Subcutaneous abdominal adipose tissue (tissue), 5 donors: ENCODE data around the gene RAB8B.

Source experiments
- H3K27ac ChIP-seq: one replicate; pipeline ENCODE4 v1.7.0; 2013; ENCODE audit warnings: low read depth, mild to moderate bottlenecking, inconsistent platforms, low read length, moderate library complexity
- H3K27me3 ChIP-seq, 5 donors: one replicate each; pipeline ENCODE4 v1.7.0; 2013; ENCODE audit warnings: low read length in 5 of 5, inconsistent platforms in 1 of 5; ENCODE audit not compliant: control insufficient read depth in 5 of 5, insufficient read depth in 4 of 5
- H3K36me3 ChIP-seq, 5 donors: one replicate each; pipeline ENCODE4 v1.7.0; 2013; ENCODE audit warnings: low read length in 5 of 5; ENCODE audit not compliant: control insufficient read depth in 5 of 5, insufficient read depth in 5 of 5
- H3K4me1 ChIP-seq, 5 donors: one replicate each; pipeline ENCODE4 v1.7.0; 2013; ENCODE audit warnings: low read length in 5 of 5, mild to moderate bottlenecking in 3 of 5, moderate library complexity in 1 of 5; ENCODE audit not compliant: control insufficient read depth in 5 of 5, insufficient read depth in 5 of 5
- H3K4me3 ChIP-seq, 5 donors: one replicate each; pipeline ENCODE4 v1.7.0; 2013; ENCODE audit warnings: low read length in 5 of 5, low read depth in 1 of 5
- H3K9ac ChIP-seq, 5 donors: one replicate each; pipeline ENCODE4 v1.7.0; 2013; ENCODE audit warnings: low read length in 5 of 5, mild to moderate bottlenecking in 4 of 5, moderate library complexity in 3 of 5
- H3K9me3 ChIP-seq, 5 donors: one replicate each; pipeline ENCODE4 v1.7.0; 2013; ENCODE audit warnings: low read length in 5 of 5; ENCODE audit not compliant: control insufficient read depth in 5 of 5
- donor health status: healthy.
- donor health status: healthy.
- donor health status: healthy.
- donor health status: healthy.
- donor health status: healthy.

The RAB8B gene

DNA sequence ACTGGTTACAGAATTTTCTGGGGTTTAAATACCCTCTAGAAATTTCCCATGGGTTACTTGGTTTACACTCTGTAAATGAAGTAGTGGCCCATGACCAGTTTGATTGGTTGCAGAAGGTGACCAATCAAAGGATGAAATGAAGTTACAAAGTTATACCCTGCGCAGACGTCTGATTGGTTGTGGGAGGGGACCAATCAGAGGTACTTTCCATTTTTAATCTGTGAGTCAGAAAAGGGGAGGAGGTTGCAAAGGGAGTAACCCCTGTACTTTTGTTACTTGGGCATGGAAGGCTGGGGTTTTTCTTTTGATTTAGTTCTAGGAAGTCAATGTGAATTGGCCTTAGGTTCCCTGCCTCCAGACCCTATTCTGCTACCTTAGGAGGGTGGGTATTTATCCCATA lies 69.3 kb downstream of the RAB8B start:
- Histone ChIP-seq H3K36me3 (peaks cover 7 to 31% (median 12%) of the 10 kb centered on the region in 5 donors), H3K4me3 (no peak overlapping the region), H3K4me1 (peaks cover 0 to 9% (median 0%) of the 10 kb centered on the region in 5 donors), H3K27me3 (no peaks in the 10 kb centered on the region), H3K9me3 (no peaks in the 10 kb centered on the region), H3K9ac (no peak overlapping the region), H3K27ac (no peak overlapping the region)

DNA sequence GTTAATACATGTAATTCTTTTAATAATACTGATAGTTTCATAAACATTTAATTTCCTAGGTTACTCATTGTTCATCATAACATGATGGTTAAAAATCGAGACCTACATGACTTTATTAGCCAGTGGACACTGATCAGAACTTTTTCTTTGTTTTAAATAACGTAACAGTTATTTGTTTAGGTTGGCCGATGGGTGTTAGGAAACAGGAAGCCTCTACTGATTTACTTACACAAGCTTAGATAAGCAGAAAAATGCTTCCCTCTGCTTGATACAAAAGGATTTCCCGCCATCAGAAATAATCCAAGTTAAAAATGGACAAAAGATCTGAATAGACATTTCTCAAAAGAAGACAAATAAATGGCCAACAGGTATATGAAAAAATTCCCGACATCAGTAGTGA lies 71.4 kb downstream of the RAB8B start:
- Histone ChIP-seq H3K27ac (no peak overlapping the region), H3K9ac (no peak overlapping the region), H3K36me3 (peaks cover 12 to 32% (median 19%) of the 10 kb centered on the region in 5 donors), H3K9me3 (no peaks in the 10 kb centered on the region), H3K4me1 (peaks cover 0 to 9% (median 0%) of the 10 kb centered on the region in 5 donors), H3K4me3 (no peak overlapping the region), H3K27me3 (no peaks in the 10 kb centered on the region)

DNA sequence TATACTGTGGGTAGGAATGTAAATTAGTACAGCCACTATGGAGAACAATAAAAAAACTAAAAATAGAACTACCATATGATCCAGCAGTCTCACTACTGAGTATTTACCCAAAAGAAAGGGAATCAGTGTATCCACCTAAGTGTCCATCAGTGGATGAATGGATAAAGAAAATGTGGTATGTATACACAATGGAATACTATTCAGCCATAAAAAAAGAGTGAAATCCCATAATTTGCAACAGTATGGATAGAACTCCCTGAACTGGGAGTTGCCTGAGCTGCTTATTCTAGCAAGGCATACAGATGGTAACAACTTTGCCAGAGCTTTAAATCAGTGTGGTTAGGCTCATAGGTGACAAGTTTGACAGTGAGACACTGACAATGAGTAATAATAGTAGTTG lies 71.9 kb downstream of the RAB8B start:
- Histone ChIP-seq H3K9me3 (no peaks in the 10 kb centered on the region), H3K27me3 (no peaks in the 10 kb centered on the region), H3K27ac (no peak overlapping the region), H3K9ac (no peak overlapping the region), H3K4me1 (peaks cover 0 to 4% (median 0%) of the 10 kb centered on the region in 5 donors), H3K36me3 (peaks cover 12 to 33% (median 19%) of the 10 kb centered on the region in 5 donors), H3K4me3 (no peak overlapping the region)

DNA sequence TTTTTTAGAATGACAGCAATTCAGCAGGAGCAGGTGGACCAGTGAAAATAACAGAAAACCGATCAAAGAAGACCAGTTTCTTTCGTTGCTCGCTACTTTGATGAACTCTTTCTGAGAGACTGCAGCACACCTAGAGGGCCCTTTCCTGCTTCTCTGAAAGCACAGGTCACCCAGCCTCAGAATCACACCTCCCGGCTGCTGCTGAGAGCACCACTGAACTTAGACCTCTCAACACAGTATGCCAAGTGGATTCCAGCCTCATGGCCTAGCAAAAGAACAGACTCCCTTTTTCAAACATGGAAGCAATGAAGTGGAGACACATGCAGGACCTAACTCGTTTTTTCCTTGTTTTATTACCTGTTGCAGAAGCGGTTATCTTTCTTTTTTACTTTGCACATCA lies 74.1 kb downstream of the RAB8B start:
- H3K36me3 ChIP-seq = peaks cover 12 to 35% (median 19%) of the 10 kb centered on the region in 5 donors
- no peak overlapping the region for H3K27ac ChIP-seq
- H3K9ac ChIP-seq = no peak overlapping the region
- H3K4me3 ChIP-seq = no peak overlapping the region
- no peaks in the 10 kb centered on the region for H3K27me3 ChIP-seq
- no peaks in the 10 kb centered on the region for H3K4me1 ChIP-seq
- H3K9me3 ChIP-seq = no peaks in the 10 kb centered on the region

DNA sequence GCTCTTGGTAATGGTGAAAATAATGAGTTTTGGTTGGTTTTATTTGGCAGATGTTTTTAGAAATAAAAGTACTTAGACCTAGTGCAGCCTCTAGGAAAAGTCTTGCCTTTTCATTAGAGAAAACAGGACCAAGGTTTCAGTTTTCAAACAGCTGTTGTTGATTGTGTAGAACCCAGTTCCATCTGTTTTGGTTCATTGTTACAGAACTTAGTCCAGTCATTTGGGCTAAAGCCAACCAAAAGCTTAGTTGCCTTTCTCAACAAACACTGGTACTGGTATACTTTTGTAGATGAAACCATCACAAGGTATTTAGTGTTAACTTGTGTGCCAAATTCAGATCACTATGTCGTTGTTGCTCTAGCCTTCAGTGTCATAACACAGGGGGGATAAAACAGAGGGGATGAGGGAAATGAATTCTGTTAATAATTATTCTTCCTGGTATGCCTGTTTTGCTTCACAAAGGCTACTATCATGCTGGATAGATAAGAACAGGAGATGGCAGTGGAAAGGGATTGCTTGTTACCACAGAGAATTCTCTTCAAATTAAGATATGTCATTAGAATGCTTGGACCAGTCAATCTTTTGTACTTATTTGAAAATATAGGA lies 75.4 kb downstream of the RAB8B start:
- Histone ChIP-seq H3K36me3 (peaks cover 12 to 35% (median 19%) of the 10 kb centered on the region in 5 donors), H3K27ac (no peak overlapping the region), H3K9ac (no peak overlapping the region), H3K4me1 (no peaks in the 10 kb centered on the region), H3K4me3 (no peak overlapping the region), H3K9me3 (no peaks in the 10 kb centered on the region), H3K27me3 (no peaks in the 10 kb centered on the region)

DNA sequence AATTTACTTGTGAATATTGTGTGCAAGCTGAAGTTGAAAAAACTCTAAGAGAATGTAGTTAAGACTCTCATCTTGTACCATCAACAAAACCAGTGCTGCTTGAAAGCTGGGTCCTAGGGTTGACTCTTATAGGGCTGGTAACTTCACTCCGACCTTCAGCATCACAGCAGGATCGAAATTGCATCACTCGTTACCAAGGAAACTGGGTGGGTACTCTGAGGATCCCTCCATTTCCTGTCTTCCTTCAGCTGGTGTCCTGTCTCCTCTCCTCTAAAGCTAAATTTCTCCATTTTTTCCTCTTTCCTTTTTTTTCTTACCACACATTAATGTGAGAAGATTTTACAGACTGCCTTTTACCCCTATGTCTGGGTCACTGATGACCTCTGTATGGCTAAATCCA lies 85.0 kb downstream of the RAB8B start:
- Histone ChIP-seq H3K9ac (no peak overlapping the region), H3K4me1 (peaks cover 0 to 16% (median 15%) of the 10 kb centered on the region in 5 donors), H3K27me3 (no peaks in the 10 kb centered on the region), H3K27ac (no peak overlapping the region), H3K9me3 (no peaks in the 10 kb centered on the region), H3K4me3 (no peak overlapping the region), H3K36me3 (peaks cover 0 to 2% (median 0%) of the 10 kb centered on the region in 5 donors)

DNA sequence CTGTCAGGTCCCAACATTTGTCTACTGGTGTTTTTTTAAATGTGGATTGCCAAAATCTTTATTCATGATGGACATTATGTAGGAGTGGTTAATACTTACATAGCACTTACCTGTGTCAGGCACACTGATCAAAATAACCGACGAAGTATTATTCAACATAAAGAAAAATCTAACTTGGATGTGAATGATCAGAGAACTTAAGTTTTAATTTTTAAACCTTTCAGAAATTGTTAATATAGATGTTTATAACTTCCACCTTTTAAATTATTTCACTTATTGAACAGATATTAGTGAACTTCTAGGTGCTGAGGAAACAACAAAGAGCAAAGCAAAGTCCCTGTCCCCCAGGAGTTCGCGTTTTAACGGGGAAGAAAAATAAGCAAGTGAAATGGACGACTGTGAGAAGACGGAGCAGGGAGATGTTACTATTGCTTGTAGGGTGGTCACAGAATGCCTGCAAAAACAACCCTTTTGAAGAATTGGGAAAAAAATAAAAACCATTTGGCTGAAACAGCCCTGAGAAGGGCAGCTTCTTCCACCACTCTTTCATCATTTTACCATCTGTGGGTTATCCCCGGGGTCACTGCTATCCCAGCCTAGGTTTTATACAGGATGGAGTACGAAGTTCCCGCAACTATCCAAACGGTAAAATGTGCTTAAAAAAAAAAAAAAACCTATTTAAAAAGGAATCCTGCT lies 87.1 kb downstream of the RAB8B start:
- Histone ChIP-seq H3K36me3 (peaks cover 0 to 8% (median 0%) of the 10 kb centered on the region in 5 donors), H3K4me1 (peaks cover 0 to 16% (median 15%) of the 10 kb centered on the region in 5 donors), H3K27me3 (no peaks in the 10 kb centered on the region), H3K27ac (peak overlapping the region; percentile 60), H3K4me3 (peak overlapping the region; percentile 77 to 89 (median 83)), H3K9me3 (no peaks in the 10 kb centered on the region), H3K9ac (peak overlapping the region in 4 of 5 donors; percentile 82 to 94 (median 90))

DNA sequence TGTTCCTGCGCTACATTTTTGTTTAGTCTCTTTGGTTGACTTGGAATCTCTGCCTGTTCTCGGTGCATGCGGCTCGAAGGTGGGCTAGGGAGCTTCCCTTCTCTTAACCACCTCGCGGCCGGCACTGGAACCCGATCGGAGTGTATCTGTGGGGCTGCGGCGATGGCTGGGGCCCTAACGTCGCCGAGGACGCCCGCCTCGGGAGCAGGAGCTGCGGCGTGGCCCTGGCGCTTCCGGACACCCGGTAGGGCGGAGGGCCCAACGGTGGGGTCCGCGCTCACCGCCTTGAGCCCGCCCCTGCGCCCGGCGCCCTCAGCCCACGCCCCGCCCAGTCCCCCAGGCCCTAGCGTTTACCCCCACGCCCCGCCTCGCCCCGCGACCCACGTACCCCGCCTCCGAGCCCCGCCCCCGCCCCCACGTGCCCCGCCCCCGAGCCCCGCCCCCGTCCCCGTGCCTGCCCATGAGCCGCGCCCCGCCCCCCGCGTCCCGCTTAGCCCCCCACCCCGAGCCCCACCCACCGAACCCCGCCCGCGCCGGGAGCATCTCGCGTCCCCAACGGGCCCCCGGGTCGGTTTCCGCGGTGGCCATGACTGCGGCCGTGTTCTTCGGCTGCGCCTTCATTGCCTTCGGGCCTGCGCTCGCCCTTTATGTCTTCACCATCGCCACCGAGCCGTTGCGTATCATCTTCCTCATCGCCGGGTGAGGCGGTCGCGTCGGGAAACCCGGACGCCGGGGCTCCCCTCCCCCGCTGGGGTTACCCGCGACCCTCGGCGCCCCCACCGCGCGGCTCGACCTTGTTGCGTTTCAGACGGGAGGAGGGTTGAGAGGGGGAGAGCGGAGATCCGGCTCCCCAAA lies 87.9 kb downstream of the RAB8B start, which contains the start of gene APH1B:
TSS of gene APH1B (plus strand) at position 568 of the 855 bp plus-strand sequence. CDS start at position 587, 19 bp downstream.
- H3K27ac ChIP-seq = peak within 1 kb of the TSS; percentile 62
- peak within 1 kb of the TSS; percentile 38 to 94 (median 88) for H3K9ac ChIP-seq
- H3K36me3 ChIP-seq = peaks cover 0 to 8% (median 3%) of the 10 kb centered on the region in 5 donors
- peak within 1 kb of the TSS; percentile 83 to 89 (median 83) for H3K4me3 ChIP-seq
- H3K4me1 ChIP-seq = peaks cover 0 to 16% (median 15%) of the 10 kb centered on the region in 5 donors
- no peaks in the 10 kb centered on the region for H3K9me3 ChIP-seq
- H3K27me3 ChIP-seq = no peaks in the 10 kb centered on the region

DNA sequence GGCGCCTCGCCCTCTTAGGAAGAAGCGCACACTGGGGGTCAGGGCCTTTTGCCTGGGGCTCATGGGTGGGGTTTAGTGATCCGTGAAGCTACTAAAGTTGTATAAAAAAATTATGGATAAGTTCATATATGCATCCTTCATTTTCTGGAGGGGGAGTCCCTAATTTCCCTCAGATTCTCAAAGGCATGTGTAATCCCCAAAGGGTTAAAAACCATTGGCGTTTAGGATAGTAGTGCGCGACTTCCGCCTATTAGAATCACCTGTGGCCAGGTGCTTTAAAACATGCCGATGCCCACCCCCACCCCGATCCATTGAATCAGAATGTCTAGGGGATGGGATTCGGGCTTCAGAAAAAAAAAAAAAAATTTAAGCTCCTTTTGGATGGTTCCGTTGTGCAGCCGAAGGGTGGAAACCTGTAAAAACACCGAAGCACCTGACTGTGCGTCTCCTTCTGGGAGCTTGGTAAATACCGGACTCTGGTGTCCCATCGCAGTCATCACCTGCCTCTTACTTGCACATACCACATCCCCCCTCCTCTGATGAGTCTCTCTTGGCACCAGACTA lies 88.6 kb downstream of the RAB8B start:
- peak overlapping the region; percentile 62 for H3K27ac ChIP-seq
- H3K4me3 ChIP-seq = peak overlapping the region; percentile 80 to 84 (median 83)
- peaks cover 0 to 20% (median 15%) of the 10 kb centered on the region in 5 donors for H3K4me1 ChIP-seq
- no peaks in the 10 kb centered on the region for H3K27me3 ChIP-seq
- H3K36me3 ChIP-seq = peaks cover 0 to 9% (median 3%) of the 10 kb centered on the region in 5 donors
- H3K9ac ChIP-seq = peak overlapping the region; percentile 38 to 85 (median 75)
- no peaks in the 10 kb centered on the region for H3K9me3 ChIP-seq
